Measurements from ENCODE around the gene ANKRD44.

Gene ANKRD44

DNA sequence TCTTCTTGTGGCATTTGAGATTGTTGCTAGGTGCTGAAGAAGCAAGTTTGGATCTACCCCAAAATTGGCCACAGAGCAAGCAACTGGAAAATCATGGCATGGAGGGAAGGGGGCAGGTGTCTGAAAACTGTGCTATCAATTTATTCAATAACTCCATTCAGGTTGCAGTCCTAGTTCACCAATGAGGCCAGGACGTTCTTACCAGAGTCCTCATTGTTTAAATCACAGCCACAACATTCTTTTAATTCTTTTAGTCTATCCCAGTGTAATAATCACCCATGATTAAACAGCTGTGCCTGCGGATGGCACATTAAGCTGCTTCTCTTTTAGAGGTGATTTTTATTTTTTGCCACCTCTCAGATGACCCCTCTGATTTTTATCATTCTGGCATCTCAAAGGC lies 103.5 kb downstream of the ANKRD44 start:
- no peak for DNase-seq (ENCODE audit: low read depth)

DNA sequence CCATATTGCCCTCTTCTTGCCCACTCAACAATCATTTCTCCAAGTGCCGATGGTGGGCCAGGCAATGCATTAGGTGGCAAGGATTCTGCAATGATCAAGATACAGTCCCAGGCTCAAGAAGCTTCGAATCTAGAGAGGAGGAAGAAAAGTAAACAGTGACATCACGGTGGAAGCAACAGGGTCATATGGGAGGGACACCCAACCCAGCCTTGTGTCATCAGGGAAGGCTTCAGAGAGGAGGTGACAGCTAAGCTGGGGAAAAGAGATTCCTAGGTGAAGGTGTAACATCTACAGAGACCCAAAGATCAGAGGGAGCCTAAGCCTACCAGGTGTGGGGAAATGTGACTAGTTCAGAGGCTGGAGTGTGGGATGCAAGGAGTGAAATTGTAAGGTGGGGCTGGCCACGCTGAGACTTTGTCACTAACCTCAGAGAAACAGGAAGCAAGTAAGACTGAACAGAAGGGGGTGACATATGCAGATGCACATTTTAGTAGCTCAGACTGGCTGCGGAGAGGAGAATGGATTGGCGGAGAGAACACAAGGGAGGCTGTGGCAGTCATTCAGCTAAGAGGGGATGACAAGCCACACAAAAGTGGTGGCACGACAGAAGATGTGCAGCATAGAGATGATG lies 104.9 kb downstream of the ANKRD44 start:
- DNase-seq (ENCODE audit: low read depth), result peak; percentile 53

DNA sequence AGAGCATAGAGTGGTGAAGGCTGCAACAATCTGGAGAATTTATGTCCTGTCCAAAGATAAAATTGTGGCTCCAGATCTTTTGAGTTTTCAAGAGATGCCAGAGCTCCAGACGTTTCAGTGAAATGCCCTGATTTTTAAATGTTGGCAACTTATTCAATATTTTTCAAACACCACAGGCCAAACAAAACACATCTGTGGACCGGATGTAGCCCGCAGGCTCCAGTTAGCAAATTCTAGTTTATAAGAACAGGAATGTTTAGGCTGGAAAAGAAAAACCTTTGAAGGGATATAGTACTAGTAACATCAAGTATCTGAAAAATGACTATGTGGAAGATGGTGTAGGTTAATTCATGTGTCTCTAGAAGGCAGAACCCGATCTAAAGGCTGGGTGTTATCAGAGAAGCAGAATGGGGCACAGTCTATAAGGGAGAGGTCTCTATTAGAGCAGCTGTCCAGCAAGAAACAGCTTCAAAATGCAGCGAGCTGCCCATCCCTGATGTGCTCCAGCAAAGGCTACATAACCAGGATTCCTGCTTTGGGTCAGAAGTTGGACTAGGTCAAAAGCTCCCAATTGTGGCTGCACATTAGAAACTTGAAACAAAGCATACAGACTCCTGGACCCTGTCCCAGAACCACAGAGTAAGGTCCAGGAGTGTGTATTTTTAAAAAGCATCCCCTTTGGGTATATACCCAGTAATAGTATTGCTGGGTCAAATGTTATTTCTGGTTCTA lies 105.9 kb downstream of the ANKRD44 start:
- DNase-seq (ENCODE audit: low read depth), result no peak

DNA sequence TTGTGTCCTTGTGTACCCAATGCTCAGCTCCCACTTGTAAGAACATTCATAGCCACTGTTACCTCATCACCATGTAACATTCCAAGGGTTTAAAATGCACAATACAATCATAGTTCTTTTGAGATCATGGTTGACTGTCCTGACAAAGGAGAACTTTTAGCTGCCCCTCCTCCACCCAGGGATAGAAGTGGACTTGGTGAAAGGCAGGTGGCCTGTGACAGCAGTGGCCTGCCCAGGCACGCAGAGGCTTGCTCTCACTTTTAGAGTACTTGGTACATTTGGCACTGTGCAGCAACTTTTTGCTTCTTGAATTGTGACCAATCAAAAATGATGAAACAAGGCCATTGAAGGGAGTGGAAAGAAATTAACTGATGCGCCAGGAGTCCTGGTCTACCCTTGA lies 108.7 kb downstream of the ANKRD44 start:
- no peak for DNase-seq (ENCODE audit: low read depth)

DNA sequence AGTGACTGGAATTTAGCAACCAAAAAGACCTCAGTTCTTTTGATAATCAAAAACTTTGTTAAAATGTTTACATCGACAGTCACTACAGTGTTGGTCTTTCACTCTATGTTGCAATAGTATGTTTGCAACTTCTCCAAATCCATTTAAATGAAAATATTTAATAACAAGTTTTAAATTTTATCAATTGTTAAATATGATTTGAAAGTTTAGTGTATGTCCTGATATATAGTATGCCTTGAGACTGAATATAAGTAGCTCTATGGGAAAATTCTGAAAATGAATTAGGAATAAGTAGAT lies 109.9 kb downstream of the ANKRD44 start:
- DNase-seq (ENCODE audit: low read depth), result no peak

DNA sequence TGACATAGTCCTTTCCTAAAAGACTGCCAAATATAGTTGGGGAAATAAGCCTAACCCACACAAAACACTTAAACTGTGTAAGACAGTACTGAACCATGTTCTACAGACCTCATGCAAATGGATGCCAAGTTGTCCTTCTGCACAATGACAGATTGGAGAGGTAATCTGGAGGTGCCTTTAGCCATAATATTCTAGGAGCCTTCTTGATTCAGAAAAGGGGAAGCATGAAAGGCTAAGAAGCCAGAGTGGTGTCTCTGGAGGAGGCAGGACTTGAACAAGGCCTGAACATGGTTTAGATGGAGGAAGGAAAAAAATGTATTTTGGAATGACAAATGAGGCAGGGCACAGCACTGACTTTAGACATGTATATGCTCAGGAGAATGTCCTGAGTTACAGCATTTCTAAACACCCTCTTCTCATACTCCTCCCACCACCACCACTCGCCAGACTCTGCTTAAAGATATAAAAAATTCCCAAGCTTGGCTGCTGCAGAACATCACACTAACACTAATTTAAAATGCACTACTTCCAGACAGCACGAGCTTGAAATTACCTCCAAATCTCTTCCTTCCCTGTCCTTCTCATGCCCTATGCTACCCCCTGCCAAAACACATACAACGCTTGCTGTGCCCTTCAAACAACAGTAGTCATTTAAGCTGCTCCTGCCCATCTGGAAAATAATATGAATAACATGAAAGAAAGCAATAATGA lies 110.4 kb downstream of the ANKRD44 start:
- no peak for DNase-seq (ENCODE audit: low read depth)

DNA sequence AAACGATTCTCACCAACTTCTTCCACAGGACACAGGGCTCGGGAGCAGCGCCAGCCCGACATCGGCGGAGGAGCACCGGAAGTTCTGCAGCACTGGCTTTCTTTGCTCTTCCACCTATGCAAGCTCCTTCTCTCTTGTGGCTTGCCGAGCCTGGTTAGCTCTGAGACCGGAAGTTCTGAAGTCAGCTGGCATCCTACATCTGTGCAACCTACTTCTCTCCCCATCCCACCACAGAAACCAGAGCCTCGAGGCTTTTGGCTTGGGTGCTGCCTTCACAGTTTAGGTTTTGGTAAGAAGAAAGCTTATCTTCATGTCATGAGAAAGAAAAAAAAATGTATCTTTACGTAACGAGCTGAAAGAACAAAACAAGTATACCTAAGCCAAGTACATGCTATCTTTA lies 111.7 kb downstream of the ANKRD44 start:
- DNase-seq (ENCODE audit: low read depth), result peak; percentile 80

DNA sequence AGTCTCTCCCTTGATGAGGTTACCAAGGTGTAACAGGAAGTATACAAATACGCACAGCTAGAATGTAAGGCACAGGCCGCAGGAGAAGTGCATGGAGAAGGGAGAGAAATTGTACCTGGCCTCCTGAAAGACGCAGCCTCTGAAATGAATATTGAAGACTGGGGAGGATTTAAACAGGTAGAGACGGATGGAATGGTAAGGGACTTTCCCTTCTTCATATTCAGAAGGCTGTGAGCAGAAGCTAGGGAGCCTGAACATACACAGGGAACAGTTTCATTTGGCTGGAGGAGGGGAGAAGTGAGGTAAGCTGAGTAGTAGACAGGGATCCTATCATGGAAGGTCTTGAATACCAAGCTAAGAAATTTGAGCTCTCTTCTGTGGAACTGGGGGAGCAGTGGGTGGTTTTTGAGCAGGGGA lies 112.7 kb downstream of the ANKRD44 start:
- no peak for DNase-seq (ENCODE audit: low read depth)

DNA sequence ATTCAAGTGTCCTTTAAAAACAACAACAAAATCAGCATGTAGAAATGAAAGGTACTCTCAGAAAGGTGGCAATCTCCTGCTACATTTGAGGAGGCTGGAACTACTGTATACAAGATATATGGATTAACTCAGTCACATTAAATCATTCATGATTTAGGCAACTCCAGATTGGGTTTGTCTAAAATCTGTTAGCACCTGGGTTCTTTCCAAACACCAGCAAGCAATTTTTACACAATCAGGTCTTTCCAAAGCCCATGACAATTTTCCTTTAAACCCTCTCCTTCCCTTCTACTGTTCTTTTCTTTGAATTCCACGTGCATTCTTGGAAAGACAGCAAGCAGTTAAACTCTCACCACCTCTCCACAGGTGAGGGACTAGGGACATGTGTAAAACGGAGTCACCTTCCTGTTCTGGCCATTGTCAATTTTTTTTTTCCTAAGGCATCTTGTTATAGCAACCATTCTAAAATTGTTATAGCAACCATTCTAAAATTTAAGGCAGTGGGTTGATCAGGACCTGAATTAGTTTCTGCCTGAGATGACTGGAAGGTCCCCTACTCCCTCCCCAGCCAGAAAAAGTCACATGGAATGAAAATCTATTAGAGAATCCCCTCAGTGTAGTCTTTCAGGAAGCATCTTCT lies 113.9 kb downstream of the ANKRD44 start:
- DNase-seq (ENCODE audit: low read depth), result no peak

DNA sequence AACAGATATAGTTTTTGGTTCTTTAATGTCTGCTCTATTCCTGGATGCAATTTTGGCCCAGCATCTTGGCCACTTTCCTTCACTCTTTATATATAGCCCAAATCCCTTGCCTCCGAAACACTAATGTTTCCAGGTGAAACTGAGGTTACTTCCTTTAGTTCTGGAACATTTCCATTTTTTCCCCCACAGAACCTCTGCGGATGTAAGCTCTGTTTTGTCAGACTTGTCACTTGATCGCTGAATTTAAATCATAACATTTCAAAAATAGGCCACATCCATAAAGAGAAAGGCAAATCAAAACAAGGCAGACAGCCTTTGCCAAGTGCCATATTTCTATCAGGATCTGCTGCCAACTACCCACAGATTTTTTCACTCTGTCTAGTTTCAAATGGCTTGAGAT lies 115.1 kb downstream of the ANKRD44 start:
- no peak for DNase-seq (ENCODE audit: low read depth)

DNA sequence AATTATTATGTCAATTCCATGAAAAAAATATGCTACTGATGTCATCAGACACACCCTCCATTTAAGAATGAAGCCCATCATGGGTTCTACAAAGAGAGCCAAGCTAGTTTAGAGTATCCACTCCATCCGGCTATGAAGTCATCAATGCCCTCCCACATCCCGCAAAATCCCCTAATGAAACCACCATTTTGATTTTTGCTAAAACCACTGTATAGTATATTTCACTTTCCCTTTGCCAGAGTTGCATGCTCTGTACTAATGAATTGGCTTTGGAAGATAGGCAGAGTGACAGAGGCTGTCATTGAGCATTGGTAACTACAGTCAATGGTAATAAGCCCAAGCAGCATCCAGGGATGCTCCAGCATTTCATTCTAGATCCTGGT lies 118.6 kb downstream of the ANKRD44 start:
- peak; percentile 26 for DNase-seq (ENCODE audit: low read depth)

DNA sequence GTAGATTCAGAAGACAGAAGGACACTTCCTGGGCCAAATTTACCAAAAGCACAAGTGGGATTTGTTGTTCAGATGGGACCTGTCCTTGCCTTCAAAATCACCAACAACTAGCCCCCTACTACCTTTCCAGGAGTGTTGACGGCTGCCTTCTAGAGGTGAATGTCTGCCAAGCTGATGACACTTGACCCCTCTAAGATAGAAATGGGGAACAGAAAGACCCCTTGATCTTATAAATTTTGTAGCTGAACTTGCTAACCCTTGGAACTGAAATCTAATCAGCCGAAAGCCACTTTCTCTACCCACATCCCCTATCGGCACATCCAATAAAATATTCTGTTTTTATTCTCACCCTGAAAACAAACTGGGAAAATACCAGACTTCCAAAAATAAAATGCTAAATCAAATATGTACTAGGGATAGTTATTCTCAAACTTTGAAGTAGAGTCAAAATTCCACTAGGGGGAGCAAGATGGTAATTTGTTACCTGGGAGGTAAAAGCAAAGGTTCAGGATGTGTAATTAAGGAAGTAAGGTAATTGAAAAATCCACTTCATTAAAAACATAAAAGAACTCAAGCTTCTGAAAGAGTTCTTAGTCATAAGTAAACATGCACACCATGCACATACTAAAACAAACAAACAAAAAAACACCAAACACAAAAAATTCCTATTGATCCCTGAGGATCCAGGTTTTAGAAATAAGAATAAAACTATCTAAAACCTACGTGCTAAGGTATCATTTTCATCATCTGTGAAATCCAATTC lies 119.2 kb downstream of the ANKRD44 start:
- DNase-seq (ENCODE audit: low read depth), result no peak

DNA sequence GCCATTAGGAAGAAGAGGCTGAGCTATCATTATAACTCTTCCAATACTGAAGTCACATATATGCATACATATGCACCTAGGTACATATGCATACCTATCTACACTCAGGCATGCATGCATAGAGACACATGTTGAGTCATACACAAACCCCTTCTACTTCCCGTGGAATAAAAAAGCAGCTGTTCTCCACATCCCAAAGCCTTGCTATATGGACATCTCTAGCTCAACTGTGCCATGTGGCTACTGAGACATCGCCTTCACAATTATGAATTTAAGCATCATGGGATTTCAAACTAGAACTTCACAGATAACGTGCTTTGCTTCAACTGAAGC lies 120.5 kb downstream of the ANKRD44 start:
- no peak for DNase-seq (ENCODE audit: low read depth)

DNA sequence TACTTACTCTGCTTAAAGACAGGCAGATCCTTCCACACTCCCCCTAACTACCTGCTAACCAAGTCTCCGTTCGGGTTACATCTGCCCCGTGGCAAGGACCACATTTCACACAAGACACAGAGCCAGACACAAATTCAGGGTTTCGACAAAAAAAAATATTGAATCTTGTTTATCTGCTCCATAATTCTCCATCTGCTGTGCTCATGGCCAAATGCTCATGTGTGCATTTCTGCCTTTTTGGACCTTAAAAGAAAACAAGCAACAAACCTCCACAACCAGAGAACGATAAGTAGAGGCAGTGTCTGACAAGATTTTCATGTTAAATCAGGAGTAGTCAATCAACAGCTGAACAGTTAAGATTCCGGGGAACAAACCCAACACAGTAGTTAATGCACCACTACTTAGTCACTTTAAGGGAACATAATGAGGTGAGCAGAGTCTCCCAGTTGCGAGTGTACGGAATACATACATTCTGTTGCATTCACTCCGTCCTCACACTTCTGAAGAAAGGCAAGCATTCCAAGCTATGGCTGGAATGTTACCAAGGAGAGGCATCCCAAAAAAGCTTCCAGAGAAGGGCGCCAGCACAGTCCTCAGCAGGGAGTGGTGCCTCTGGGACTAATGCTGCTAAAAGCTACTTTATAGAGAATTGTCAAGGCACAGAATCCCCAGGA lies 121.0 kb downstream of the ANKRD44 start:
- DNase-seq (ENCODE audit: low read depth), result no peak

DNA sequence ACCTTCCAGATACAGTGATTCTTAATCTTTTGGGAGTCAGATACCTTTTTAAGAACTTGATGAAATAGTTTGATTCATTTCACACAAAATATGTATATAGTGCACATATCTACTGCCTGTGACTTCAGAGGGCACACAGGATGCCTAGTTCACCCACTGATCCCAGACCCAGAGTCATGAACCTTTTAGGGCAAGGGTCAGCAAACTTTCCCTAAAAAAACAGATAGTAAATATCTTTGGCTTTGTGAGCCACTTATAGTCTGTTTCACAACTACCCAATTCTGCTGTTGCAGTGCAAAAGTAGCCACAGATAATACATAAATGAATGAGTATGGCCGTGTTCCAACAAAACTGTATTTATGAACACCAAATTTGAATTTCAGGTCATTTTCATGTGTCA lies 124.9 kb downstream of the ANKRD44 start:
- DNase-seq (ENCODE audit: low read depth), result no peak

DNA sequence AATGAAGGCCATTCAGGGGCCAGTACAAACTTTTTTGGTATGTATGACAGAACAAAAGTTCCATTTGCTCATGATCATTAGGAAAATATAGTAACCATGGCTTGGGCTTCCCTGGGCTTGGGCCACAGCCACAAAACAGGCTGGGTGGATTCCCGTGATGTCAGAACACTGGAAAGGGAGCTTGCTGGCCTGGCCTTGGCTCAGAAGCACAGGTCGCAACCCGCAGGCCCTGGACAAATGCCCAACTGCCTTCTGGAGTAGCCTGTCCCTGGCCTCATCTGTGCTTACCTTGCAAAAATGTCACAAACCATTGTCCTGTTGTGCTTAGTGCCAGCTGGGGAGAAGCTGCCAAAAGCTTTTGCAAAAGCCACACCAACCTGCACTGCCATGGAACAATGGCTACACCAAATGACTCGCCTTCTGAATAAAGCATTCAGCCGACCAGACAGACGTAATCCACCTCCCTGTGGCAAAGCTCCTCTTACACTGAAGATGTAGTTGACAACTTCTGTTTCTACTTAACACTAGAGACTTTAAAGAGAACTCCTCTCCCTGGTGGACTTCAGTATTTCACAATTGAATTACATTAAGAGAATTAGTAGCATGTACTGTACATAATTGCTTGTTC lies 125.5 kb downstream of the ANKRD44 start:
- DNase-seq (ENCODE audit: low read depth), result no peak

DNA sequence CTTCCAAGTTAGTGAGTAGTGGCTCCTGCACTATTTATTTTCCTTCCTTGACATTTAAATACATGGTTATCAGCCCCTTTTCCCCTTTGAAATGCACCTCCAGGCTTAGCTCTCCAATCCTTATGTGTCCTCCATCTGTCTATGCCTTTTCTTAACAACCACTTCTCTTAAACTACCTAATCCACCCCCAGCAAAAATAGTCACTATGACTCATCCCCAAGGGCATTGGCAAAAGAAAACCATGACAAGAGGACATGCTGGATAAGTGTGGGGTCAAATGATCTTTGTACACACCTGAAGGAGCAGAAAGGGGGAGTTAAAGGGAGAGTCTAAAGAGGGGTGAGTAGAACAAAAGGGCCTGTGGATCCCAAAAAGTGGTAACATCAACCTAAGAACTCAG lies 127.2 kb downstream of the ANKRD44 start:
- DNase-seq (ENCODE audit: low read depth), result no peak

DNA sequence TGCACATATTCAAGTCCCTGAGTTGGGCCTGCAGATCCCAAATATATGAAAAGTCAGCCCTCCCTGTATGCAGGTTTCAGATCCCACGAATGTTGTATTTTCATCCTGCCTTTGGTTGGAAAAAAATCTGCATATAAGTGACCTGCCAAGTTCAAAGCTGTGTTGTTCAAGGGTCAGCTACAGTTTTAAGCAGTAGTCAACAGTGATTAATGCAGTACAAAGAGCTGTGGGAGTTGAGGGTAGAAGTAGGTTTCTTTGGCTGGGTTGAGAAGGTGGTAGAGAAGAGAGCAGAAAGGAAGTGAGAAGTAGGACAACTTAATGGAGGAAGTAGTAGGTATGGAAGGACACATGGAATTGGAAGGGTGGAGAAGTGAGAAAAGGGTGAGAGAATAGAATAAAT lies 127.9 kb downstream of the ANKRD44 start:
- no peak for DNase-seq (ENCODE audit: low read depth)

DNA sequence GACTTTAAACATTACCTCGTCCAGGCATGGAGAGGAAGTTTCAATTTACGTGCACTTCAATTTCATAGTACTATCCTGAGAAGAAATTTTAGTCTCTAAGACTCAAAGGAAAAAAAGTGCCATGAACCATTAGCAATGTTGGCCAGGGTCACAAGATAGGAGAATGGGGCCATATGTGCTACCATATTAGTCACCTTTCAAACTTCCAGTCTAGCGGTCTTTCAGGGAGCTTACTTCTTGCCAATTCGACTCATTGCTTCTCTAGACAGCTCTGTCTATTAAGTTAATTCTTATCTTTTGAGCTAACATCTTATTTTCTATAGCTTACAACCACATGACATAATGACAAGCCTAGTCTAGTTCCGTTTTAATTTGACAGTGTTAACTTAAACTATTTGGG lies 129.1 kb downstream of the ANKRD44 start:
- no peak for DNase-seq (ENCODE audit: low read depth)

DNA sequence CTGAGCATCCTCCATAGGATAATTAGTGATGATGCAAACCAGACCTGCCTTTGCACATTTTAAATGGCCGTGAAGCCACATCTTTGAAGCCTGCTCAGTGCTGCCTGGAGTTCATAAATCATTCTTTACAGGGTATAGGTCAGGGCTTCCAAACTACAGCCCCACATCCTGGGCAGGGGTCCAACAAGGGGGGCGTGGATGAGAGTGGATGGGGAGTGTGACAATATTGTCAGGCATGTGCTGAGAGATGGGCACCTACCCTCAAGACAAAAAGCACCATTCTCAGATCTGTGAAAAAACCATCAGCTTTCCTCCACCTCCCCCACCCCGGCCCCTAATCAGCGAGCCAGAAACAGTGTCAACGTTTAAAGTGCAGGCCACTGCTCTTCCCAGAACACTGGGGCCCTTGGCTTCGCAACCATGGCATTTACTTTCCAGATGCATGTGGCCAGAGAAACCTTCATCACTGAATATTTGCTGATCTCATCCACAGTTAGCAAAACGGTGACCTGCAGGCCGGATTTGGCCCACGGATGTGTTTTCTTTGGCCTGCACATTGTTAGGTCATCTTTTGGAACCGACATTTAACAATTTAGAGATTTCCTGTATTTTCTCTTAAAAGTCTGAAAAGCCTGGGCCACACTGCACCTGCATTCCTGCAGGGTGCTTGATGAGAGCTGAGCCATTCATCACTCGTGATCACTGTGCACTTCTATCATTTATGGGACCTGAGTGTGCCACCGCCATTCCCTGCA lies 130.7 kb downstream of the ANKRD44 start:
- no peak for DNase-seq (ENCODE audit: low read depth)

DNA sequence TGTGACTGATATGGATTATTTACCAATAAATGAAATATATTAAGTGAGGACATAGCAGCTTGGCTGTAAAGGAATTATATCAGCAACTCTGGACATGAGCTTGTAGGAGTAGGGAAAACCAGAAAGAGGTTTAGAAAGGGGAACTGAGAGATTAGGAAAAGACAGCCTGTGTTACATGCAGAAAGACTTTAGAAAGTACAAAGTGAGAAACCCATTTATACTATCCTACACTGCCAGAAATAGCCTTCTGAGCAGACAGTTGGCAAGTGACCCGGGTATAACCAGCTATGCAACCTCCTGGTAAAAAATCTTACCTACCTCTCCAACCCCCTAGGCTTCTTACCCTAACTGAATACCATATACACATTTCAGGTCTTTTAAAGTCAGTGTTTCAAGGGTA lies 134.1 kb downstream of the ANKRD44 start:
- DNase-seq (ENCODE audit: low read depth), result no peak

Measured in activated T-helper 1 cell treated with Interleukin-2 at 50 U/mL for 16 hours (primary cell).